Activated naive CD8-positive, alpha-beta T cell treated with anti-CD3 and anti-CD28 coated beads for 36 hours (primary cell): ENCODE results near the gene AGPS. TPM values are rescaled to one million over a fixed set of nuclear protein-coding genes. Genes with fewer than 3 reads are reported as not detected.
"Not testable (repeated sequence)": the region's sequence is repeated elsewhere in the genome, so short reads cannot be mapped to it uniquely, and the experiment has no call there.

Experiments used
- DNase-seq: peaks from one replicate; pipeline ENCODE4 v3.0.0; 2021
- H3K27ac Mint-ChIP-seq: one replicate; pipeline ENCODE4 v1.8.0; 2022; ENCODE audit warnings: mild to moderate bottlenecking, moderate library complexity, mixed read lengths
- H3K27me3 Mint-ChIP-seq: one replicate; pipeline ENCODE4 v1.8.0; 2022; ENCODE audit warnings: mild to moderate bottlenecking, mixed read lengths
- H3K36me3 Mint-ChIP-seq: one replicate; pipeline ENCODE4 v1.8.0; 2021; ENCODE audit warnings: mild to moderate bottlenecking, mixed read lengths
- H3K4me1 Mint-ChIP-seq: one replicate; pipeline ENCODE4 v1.8.0; 2021; ENCODE audit warnings: mixed read lengths
- H3K4me3 Mint-ChIP-seq: one replicate; pipeline ENCODE4 v1.8.0; 2022; ENCODE audit warnings: mild to moderate bottlenecking, moderate library complexity, mixed read lengths
- H3K9me3 Mint-ChIP-seq: one replicate; pipeline ENCODE4 v1.8.0; 2022; ENCODE audit warnings: mixed read lengths
- total RNA-seq, 2 experiments: library from RNA; stranded (reverse); gene quantifications; one replicate each; pipeline ENCODE4 v1.2.3, GENCODE V29; 2021

AGPS gene
- total RNA-seq, 2 experiments from 2014 or later = 73.8 to 75.5 TPM

GRCh38 chr2:177397481-177398289, 5.1 kb downstream of the AGPS start:
- DNase-seq = no peak
- H3K36me3 Mint-ChIP-seq = peaks cover 29% of the 10 kb centered on the region
- H3K4me1 Mint-ChIP-seq = peaks cover 68% of the 10 kb centered on the region
- H3K4me3 Mint-ChIP-seq = no peak overlapping the region
- H3K9me3 Mint-ChIP-seq = no peaks in the 10 kb centered on the region
- H3K27ac Mint-ChIP-seq = peak overlapping the region; percentile 32
- H3K27me3 Mint-ChIP-seq = no peaks in the 10 kb centered on the region

- H3K9me3 Mint-ChIP-seq = no peaks in the 10 kb centered on the region
- peaks cover 68% of the 10 kb centered on the region for H3K4me1 Mint-ChIP-seq
- no peak for DNase-seq
- no peaks in the 10 kb centered on the region for H3K27me3 Mint-ChIP-seq
- H3K4me3 Mint-ChIP-seq = no peak overlapping the region
- peaks cover 26% of the 10 kb centered on the region for H3K36me3 Mint-ChIP-seq
- no peak overlapping the region for H3K27ac Mint-ChIP-seq
Observed at GRCh38 chr2:177398290-177398683, 5.7 kb downstream of the AGPS start.

- H3K9me3 Mint-ChIP-seq = no peaks in the 10 kb centered on the region
- peaks cover 25% of the 10 kb centered on the region for H3K36me3 Mint-ChIP-seq
- DNase-seq = no peak
- H3K27me3 Mint-ChIP-seq = no peaks in the 10 kb centered on the region
- H3K4me3 Mint-ChIP-seq = no peak overlapping the region
- peaks cover 66% of the 10 kb centered on the region for H3K4me1 Mint-ChIP-seq
- no peak overlapping the region for H3K27ac Mint-ChIP-seq
Observed at GRCh38 chr2:177398791-177399190, 6.2 kb downstream of the AGPS start.

- Mint-ChIP-seq H3K27me3 (no peaks in the 10 kb centered on the region), H3K27ac (no peak overlapping the region), H3K4me3 (no peak overlapping the region), H3K36me3 (peaks cover 28% of the 10 kb centered on the region), H3K9me3 (no peaks in the 10 kb centered on the region), H3K4me1 (peaks cover 66% of the 10 kb centered on the region)
- no peak for DNase-seq
Observed at GRCh38 chr2:177399376-177399775, 6.8 kb downstream of the AGPS start.

- H3K4me3 Mint-ChIP-seq = no peak overlapping the region
- H3K9me3 Mint-ChIP-seq = no peaks in the 10 kb centered on the region
- peaks cover 24% of the 10 kb centered on the region for H3K36me3 Mint-ChIP-seq
- no peaks in the 10 kb centered on the region for H3K27me3 Mint-ChIP-seq
- no peak for DNase-seq
- H3K27ac Mint-ChIP-seq = no peak overlapping the region
- H3K4me1 Mint-ChIP-seq = peaks cover 57% of the 10 kb centered on the region
Observed at GRCh38 chr2:177400337-177400923, 7.9 kb downstream of the AGPS start.

GRCh38 chr2:177402096-177402495, 9.5 kb downstream of the AGPS start:
- Mint-ChIP-seq H3K27me3 (no peaks in the 10 kb centered on the region), H3K27ac (no peak overlapping the region), H3K4me1 (peaks cover 56% of the 10 kb centered on the region), H3K4me3 (no peak overlapping the region), H3K9me3 (peaks cover 2% of the 10 kb centered on the region), H3K36me3 (peaks cover 19% of the 10 kb centered on the region)
- no peak for DNase-seq

GRCh38 chr2:177403838-177404237, 11.3 kb downstream of the AGPS start:
- DNase-seq = no peak
- peaks cover 5% of the 10 kb centered on the region for H3K9me3 Mint-ChIP-seq
- H3K36me3 Mint-ChIP-seq = peaks cover 21% of the 10 kb centered on the region
- no peak overlapping the region for H3K4me3 Mint-ChIP-seq
- peaks cover 48% of the 10 kb centered on the region for H3K4me1 Mint-ChIP-seq
- no peaks in the 10 kb centered on the region for H3K27me3 Mint-ChIP-seq
- H3K27ac Mint-ChIP-seq = no peak overlapping the region

- Mint-ChIP-seq H3K4me1 (peaks cover 45% of the 10 kb centered on the region), H3K36me3 (peaks cover 22% of the 10 kb centered on the region), H3K4me3 (no peak overlapping the region), H3K27me3 (no peaks in the 10 kb centered on the region), H3K9me3 (peaks cover 6% of the 10 kb centered on the region), H3K27ac (no peak overlapping the region)
- no peak for DNase-seq
Observed at GRCh38 chr2:177404243-177404642, 11.7 kb downstream of the AGPS start.

- H3K27ac Mint-ChIP-seq = no peak overlapping the region
- H3K27me3 Mint-ChIP-seq = no peaks in the 10 kb centered on the region
- peaks cover 10% of the 10 kb centered on the region for H3K9me3 Mint-ChIP-seq
- no peak for DNase-seq
- H3K4me3 Mint-ChIP-seq = no peak overlapping the region
- peaks cover 25% of the 10 kb centered on the region for H3K36me3 Mint-ChIP-seq
- H3K4me1 Mint-ChIP-seq = peaks cover 40% of the 10 kb centered on the region
Observed at GRCh38 chr2:177405029-177405692, 12.6 kb downstream of the AGPS start.

- Mint-ChIP-seq H3K27ac (no peak overlapping the region), H3K27me3 (no peaks in the 10 kb centered on the region), H3K9me3 (peaks cover 10% of the 10 kb centered on the region), H3K36me3 (peaks cover 25% of the 10 kb centered on the region), H3K4me3 (no peak overlapping the region), H3K4me1 (peaks cover 36% of the 10 kb centered on the region)
- no peak for DNase-seq
Observed at GRCh38 chr2:177406182-177406581, 13.6 kb downstream of the AGPS start.

GRCh38 chr2:177407031-177407430, 14.5 kb downstream of the AGPS start:
- Mint-ChIP-seq H3K27me3 (no peaks in the 10 kb centered on the region), H3K4me3 (no peak overlapping the region), H3K9me3 (peaks cover 10% of the 10 kb centered on the region), H3K4me1 (peaks cover 41% of the 10 kb centered on the region), H3K36me3 (peaks cover 30% of the 10 kb centered on the region), H3K27ac (no peak overlapping the region)
- no peak for DNase-seq

- not testable (repeated sequence) for H3K4me3 Mint-ChIP-seq, H3K27ac Mint-ChIP-seq, DNase-seq, H3K27me3 Mint-ChIP-seq
- H3K36me3 Mint-ChIP-seq = peaks cover 31% of the 10 kb centered on the region
- peaks cover 10% of the 10 kb centered on the region for H3K9me3 Mint-ChIP-seq
- H3K4me1 Mint-ChIP-seq = peaks cover 43% of the 10 kb centered on the region
Observed at GRCh38 chr2:177410629-177411028, 18.1 kb downstream of the AGPS start.

- Mint-ChIP-seq H3K27ac (peak overlapping the region; percentile 48), H3K4me1 (peaks cover 37% of the 10 kb centered on the region), H3K36me3 (peaks cover 17% of the 10 kb centered on the region), H3K9me3 (peaks cover 5% of the 10 kb centered on the region), H3K4me3 (no peak overlapping the region), H3K27me3 (no peaks in the 10 kb centered on the region)
- DNase-seq = no peak
Observed at GRCh38 chr2:177413703-177414102, 21.1 kb downstream of the AGPS start.

- Mint-ChIP-seq H3K9me3 (peaks cover 2% of the 10 kb centered on the region), H3K4me3 (no peak overlapping the region), H3K27ac (peak overlapping the region; percentile 76), H3K4me1 (peaks cover 34% of the 10 kb centered on the region), H3K36me3 (peaks cover 19% of the 10 kb centered on the region), H3K27me3 (no peaks in the 10 kb centered on the region)
- DNase-seq = no peak
Observed at GRCh38 chr2:177419274-177419673, 26.7 kb downstream of the AGPS start.

- H3K36me3 Mint-ChIP-seq = peaks cover 46% of the 10 kb centered on the region
- peaks cover 23% of the 10 kb centered on the region for H3K4me1 Mint-ChIP-seq
- DNase-seq = no peak
- no peak overlapping the region for H3K27ac Mint-ChIP-seq
- no peak overlapping the region for H3K4me3 Mint-ChIP-seq
- peaks cover 21% of the 10 kb centered on the region for H3K9me3 Mint-ChIP-seq
- H3K27me3 Mint-ChIP-seq = no peaks in the 10 kb centered on the region
Observed at GRCh38 chr2:177422271-177422670, 29.7 kb downstream of the AGPS start.
